OCI-LY1 (cell line): ENCODE results near the gene RAX2.

Experiments used
- EZH2 ChIP-seq: fragments of 200-600 bp; sonication (generic), shearing (Covaris generic); IDR thresholded peaks from 2 replicates; pipeline ENCODE4 v1.8.0; 2017; ENCODE audit warnings: borderline replicate concordance, mixed run types, mild to moderate bottlenecking, antibody characterized with exemption, low read length, moderate library complexity, mixed read lengths
- TF ChIP-seq, protein P1 (sequence below): fragments of 200-600 bp; sonication (generic), shearing (Covaris generic); IDR thresholded peaks from 2 replicates; pipeline ENCODE4 v1.5.1; 2017; ENCODE audit warnings: mild to moderate bottlenecking, antibody characterized with exemption, low read length, moderate library complexity, mixed read lengths

DNA sequence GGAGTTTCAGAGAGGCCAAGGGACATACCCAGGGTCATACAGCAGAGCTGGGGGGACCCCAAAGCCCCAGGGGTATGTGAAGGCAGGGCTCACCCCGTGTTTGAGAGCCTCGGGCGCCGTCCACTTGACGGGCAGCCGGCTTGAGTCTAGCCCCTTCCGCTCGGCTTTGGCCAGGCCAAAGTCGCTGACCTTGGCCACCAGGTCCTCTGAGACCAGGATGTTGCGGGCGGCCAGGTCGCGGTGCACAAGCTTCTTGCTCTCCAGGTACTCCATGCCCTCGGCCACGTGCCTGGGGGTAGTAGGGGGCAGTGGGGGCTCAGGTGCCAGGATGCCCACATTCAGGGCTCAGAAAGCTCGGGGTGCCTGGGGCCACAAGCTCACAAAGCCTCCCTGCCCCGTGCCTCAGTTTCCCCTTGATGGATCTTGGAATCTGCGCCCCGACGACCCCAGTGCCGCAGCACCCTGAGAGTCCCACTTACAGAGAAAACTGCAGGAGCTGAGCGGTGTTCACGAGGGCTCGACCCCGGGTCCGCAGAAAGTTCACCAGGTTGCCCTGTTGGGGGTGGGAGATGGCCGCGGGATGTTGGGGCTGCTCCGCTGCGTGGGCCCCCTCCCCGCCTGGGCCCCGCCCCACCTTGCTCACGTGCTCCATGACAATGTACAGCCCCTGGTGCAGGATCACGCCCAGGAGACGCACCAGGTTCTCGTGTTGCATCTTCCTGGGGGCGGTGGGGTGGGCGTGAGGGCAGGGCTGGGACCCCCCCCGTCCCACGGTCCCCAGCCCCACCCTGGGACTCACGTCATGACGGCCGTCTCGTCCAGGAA lies 7.1 kb upstream of the RAX2 start:
- TF ChIP-seq, protein P1, sequence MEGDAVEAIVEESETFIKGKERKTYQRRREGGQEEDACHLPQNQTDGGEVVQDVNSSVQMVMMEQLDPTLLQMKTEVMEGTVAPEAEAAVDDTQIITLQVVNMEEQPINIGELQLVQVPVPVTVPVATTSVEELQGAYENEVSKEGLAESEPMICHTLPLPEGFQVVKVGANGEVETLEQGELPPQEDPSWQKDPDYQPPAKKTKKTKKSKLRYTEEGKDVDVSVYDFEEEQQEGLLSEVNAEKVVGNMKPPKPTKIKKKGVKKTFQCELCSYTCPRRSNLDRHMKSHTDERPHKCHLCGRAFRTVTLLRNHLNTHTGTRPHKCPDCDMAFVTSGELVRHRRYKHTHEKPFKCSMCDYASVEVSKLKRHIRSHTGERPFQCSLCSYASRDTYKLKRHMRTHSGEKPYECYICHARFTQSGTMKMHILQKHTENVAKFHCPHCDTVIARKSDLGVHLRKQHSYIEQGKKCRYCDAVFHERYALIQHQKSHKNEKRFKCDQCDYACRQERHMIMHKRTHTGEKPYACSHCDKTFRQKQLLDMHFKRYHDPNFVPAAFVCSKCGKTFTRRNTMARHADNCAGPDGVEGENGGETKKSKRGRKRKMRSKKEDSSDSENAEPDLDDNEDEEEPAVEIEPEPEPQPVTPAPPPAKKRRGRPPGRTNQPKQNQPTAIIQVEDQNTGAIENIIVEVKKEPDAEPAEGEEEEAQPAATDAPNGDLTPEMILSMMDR = no peak
- no peak for TF ChIP-seq EZH2
